ENCODE data around the gene MYH6. TPM values are rescaled to one million over a fixed set of nuclear protein-coding genes. Genes with fewer than 3 reads are reported as not detected.
"Not testable (repeated sequence)": the region's sequence is repeated elsewhere in the genome, so short reads cannot be mapped to it uniquely, and the experiment has no call there.

The MYH6 gene
- total RNA-seq, 2 donors from 2014 or later, result 0.26 to 1.6 TPM

DNA sequence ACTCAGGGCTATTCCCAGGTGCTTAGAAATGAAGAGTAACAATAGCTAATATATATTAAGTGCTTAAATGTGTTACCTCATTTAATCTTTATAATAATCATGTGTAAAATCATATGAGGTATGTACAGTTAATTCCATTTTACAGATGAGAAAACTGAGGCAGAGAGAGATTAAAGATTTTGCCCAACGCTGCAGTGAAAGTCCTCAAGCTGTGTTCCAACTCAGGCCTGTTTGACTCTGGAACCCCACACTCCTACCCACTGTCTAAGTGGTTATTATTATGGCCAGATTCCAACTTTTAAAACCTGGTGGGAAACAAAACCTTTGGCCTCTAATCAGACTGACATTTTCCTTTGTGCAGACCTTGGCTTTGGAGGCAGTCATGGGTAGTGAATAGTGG lies 21.1 kb downstream of the MYH6 start:
- H3K27me3 ChIP-seq, result no peaks in the 10 kb centered on the region
- H3K4me1 ChIP-seq, result peaks cover 14% of the 10 kb centered on the region
- no peak overlapping the region for H3K4me3 ChIP-seq
- no peaks in the 10 kb centered on the region for H3K9me3 ChIP-seq
- TF ChIP-seq, protein P1, sequence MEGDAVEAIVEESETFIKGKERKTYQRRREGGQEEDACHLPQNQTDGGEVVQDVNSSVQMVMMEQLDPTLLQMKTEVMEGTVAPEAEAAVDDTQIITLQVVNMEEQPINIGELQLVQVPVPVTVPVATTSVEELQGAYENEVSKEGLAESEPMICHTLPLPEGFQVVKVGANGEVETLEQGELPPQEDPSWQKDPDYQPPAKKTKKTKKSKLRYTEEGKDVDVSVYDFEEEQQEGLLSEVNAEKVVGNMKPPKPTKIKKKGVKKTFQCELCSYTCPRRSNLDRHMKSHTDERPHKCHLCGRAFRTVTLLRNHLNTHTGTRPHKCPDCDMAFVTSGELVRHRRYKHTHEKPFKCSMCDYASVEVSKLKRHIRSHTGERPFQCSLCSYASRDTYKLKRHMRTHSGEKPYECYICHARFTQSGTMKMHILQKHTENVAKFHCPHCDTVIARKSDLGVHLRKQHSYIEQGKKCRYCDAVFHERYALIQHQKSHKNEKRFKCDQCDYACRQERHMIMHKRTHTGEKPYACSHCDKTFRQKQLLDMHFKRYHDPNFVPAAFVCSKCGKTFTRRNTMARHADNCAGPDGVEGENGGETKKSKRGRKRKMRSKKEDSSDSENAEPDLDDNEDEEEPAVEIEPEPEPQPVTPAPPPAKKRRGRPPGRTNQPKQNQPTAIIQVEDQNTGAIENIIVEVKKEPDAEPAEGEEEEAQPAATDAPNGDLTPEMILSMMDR (IDR thresholded peaks at IDR 0.05), result no peak
- no peak for TF ChIP-seq POLR2A (IDR thresholded peaks at IDR 0.05)
- 91 to 95% methylated on average over 1 of the region's 1 CpG for WGBS, 2 donors
- ATAC-seq, result no peak
- intact Hi-C loops (cut with DNase I), result no loop called here
- H3K36me3 ChIP-seq (replicated peaks in 1 of 2; ENCODE audit: insufficient read depth in 1 of 2, low read depth in 2 of 2), result no peaks in the 10 kb centered on the region
- no peak for DNase-seq
- no peak overlapping the region for H3K27ac ChIP-seq

DNA sequence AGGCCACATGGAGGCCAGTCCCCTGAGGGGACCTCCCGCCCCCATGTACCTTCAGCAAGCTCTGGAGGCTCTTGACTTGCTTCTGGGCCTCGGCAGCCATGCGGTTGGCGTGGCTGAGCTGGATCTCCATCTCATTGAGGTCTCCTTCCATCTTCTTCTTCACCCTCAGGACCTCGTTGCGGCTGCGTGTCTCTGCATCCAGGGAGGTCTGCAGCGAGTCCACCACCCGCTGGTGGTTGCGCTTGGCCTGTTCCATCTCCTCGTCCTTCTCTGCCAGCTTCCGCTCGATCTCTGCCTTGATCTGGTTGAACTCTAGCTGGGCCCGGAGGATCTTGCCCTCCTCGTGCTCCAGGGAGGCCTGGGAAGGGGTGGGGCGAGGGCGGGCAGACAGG lies 21.8 kb downstream of the MYH6 start:
- WGBS, 2 donors, result 81 to 88% methylated on average over 10 to 17 of the region's 17 CpGs
- H3K27ac ChIP-seq; DNase-seq; H3K27me3 ChIP-seq; H3K9me3 ChIP-seq; H3K36me3 ChIP-seq (replicated peaks in 1 of 2; ENCODE audit: insufficient read depth in 1 of 2, low read depth in 2 of 2); ATAC-seq; H3K4me3 ChIP-seq; intact Hi-C loops (cut with DNase I): not testable (repeated sequence)
- H3K4me1 ChIP-seq, result peaks cover 14% of the 10 kb centered on the region

DNA sequence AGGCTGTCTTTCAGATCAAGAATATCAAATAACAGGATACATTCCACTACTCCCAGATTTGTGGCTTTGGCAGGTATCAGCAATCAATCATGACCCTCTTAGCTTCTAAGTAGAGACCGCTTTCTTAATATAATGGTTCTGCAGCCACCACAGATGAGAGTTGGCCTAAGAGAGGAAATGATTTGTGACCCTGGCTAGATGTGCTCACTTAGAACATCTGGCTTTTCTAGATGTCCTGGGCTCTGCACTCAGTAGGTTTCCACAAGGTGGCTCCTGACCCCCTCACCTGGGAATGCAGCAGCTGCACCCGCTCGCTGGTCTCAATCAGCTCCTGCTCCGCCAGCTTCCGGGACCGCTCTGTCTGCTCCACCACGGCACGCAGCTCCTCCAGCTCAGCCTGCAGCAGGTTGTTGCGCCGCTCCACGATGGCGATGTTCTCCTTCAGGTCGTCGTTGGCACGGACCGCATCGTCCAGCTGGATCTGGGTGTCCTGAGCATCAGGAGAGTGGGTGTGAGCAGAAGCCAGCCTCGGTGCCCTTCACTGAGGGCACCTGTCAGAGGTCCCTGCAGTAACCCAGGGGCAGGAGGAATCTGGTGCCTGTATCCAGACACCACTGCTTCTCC lies 22.3 kb downstream of the MYH6 start:
- peak; percentile 77 to 89 (median 84) for DNase-seq

DNA sequence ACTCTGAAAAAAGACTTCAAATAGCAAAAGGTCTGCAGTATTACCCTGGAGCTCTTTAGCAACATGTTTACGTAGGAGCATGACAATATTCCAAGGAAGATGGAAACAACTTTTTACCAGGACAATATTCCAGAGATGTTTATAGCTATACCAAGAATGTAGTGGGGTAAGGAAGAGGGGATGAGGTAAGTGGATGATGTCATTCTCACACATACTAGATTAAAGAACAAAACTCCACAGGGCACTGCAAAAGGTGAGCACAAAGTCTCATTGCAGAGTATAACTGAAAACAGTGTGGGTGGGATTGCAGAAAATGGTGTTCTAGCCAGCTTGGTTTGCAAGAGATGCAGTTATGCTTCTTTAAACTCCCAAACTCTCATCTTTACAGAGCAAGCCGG lies 22.8 kb downstream of the MYH6 start:
- ATAC-seq, result no peak
- no peak overlapping the region for H3K4me3 ChIP-seq
- TF ChIP-seq, protein P1 (IDR thresholded peaks at IDR 0.05), result no peak
- TF ChIP-seq POLR2A (IDR thresholded peaks at IDR 0.05), result no peak
- peak overlapping the region in 3 of 4 donors; percentile 17 to 38 (median 22) for H3K27ac ChIP-seq
- DNase-seq, result no peak
- no peaks in the 10 kb centered on the region for H3K27me3 ChIP-seq
- no peaks in the 10 kb centered on the region for H3K36me3 ChIP-seq (replicated peaks in 1 of 2; ENCODE audit: insufficient read depth in 1 of 2, low read depth in 2 of 2)
- 55 to 63% methylated on average over 2 of the region's 2 CpGs for WGBS, 2 donors
- intact Hi-C loops (cut with DNase I), result no loop called here
- no peaks in the 10 kb centered on the region for H3K9me3 ChIP-seq
- H3K4me1 ChIP-seq, result peaks cover 14% of the 10 kb centered on the region

More for the DNA sequence above, 22.3 kb downstream of the MYH6 start:
- peaks cover 14% of the 10 kb centered on the region for H3K4me1 ChIP-seq
- 39 to 74% methylated on average over 2 to 18 of the region's 18 CpGs for WGBS, 2 donors
- TF ChIP-seq, protein P1 (IDR thresholded peaks at IDR 0.05), result peak in 3 of 7 experiments; percentile 25 to 48 (median 38)
- TF ChIP-seq POLR2A (IDR thresholded peaks at IDR 0.05), result peak in 2 of 3 donors; percentile 52 to 60
- H3K4me3 ChIP-seq, result no peak overlapping the region
- intact Hi-C loops (cut with DNase I), result no loop called here
- peak overlapping the region in 3 of 4 donors; percentile 17 to 38 (median 22) for H3K27ac ChIP-seq
- H3K36me3 ChIP-seq (replicated peaks in 1 of 2; ENCODE audit: insufficient read depth in 1 of 2, low read depth in 2 of 2), result no peaks in the 10 kb centered on the region
- no peaks in the 10 kb centered on the region for H3K9me3 ChIP-seq
- H3K27me3 ChIP-seq, result no peaks in the 10 kb centered on the region
- peak; percentile 93 for ATAC-seq

DNA sequence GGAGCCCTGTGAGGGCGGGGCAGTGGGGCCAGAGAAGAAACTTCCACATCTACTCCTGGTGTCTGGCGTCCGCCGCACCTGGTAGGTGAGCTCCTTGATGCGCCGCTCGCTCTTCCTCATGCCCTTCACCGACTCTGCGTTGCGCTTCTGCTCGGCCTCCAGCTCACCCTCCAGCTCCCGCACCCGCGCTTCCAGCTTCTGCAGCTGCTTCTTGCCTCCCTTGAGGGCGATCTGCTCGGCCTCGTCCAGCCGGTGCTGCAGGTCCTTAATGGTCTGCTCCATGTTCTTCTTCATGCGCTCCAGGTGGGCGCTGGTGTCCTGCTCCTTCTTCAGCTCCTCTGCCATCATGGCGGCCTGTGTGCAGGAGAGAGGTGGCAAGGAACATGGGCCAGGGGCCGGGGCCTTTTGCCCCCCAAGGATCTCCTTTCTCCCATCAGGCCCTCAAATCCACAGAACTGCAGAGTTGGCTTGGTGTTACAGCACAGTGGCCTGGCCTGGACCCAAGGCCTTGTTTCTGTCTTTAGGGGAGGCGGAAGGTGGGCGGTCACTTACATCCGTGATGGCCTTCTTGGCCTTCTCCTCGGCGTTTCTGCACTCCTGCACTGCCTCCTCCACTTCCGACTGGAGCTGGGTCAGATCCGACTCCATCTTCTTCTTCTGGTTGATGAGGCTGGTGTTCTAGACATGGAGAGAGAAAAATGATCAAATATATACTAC lies 23.6 kb downstream of the MYH6 start:
- H3K9me3 ChIP-seq, result no peaks in the 10 kb centered on the region
- 87 to 91% methylated on average over 27 to 29 of the region's 29 CpGs for WGBS, 2 donors
- TF ChIP-seq, protein P1 (IDR thresholded peaks at IDR 0.05), result no peak
- TF ChIP-seq POLR2A (IDR thresholded peaks at IDR 0.05), result no peak
- ATAC-seq (no peak), DNase-seq (no peak)
- no peaks in the 10 kb centered on the region for H3K36me3 ChIP-seq (replicated peaks in 1 of 2; ENCODE audit: insufficient read depth in 1 of 2, low read depth in 2 of 2)
- no peak overlapping the region for H3K27ac ChIP-seq
- H3K4me3 ChIP-seq, result no peak overlapping the region
- intact Hi-C loops (cut with DNase I), result no loop called here
- H3K4me1 ChIP-seq, result peaks cover 18% of the 10 kb centered on the region
- H3K27me3 ChIP-seq, result no peaks in the 10 kb centered on the region

All from body of pancreas (tissue), 4 donors.